Neural crest cell (in vitro differentiated cells): ENCODE measurements around the gene ITSN1. TPM values are rescaled to one million over a fixed set of nuclear protein-coding genes. Genes with fewer than 3 reads are reported as not detected.

ENCODE experiments used
- DNase-seq: peaks from one replicate; pipeline ENCODE4 v3.0.0; 2021; ENCODE audit warnings: low read depth, mixed read lengths, low spot score
- H3K27ac Mint-ChIP-seq: one replicate; pipeline ENCODE4 v1.8.0; 2021; ENCODE audit warnings: mild to moderate bottlenecking, mixed read lengths; ENCODE audit not compliant: unreplicated experiment
- H3K27me3 Mint-ChIP-seq: 2 replicates; pipeline ENCODE4 v1.8.0; 2021; ENCODE audit warnings: low read depth, mild to moderate bottlenecking, mixed read lengths
- H3K36me3 Mint-ChIP-seq: 2 replicates; pipeline ENCODE4 v1.8.0; 2021; ENCODE audit warnings: low read depth, mild to moderate bottlenecking, mixed read lengths
- H3K4me1 Mint-ChIP-seq: 2 replicates; pipeline ENCODE4 v1.8.0; 2021; ENCODE audit warnings: mixed read lengths
- H3K4me3 Mint-ChIP-seq: one replicate; pipeline ENCODE4 v1.8.0; 2021; ENCODE audit warnings: mild to moderate bottlenecking, mixed read lengths
- H3K9me3 Mint-ChIP-seq: 2 replicates; pipeline ENCODE4 v1.8.0; 2021; ENCODE audit warnings: mixed read lengths
- total RNA-seq: library from RNA; stranded (reverse); gene quantifications from 2 replicates; pipeline ENCODE4 v1.2.1, GENCODE V29; 2021
- TF ChIP-seq, protein P1 (sequence below): fragments of 200-600 bp; sonication (generic); conservative IDR thresholded peaks from 2 replicates; pipeline ENCODE4 v1.5.0; 2021; ENCODE audit warnings: antibody characterized with exemption, mild to moderate bottlenecking

ITSN1 gene
- total RNA-seq, 1 donor from 2014 or later = 62.7 TPM

DNA sequence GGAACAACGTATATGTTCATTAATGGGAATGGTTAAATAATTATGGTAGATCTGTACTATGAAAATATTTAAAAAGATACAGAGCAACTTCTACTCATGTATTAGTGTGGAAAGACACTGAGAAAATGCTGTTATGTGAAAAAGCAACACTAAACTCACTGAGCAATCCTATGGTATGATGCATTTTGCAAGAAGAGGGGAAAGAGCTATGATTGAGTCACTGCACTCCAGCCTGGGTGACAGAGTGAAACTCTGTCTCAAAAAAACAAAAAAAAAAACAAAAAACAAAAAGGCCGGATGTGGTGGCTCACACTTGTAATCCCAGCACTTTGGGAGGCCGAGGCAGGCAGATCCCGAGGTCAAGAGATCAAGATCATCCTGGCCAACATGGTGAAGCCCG lies 228.9 kb downstream of the ITSN1 start:
- no peaks in the 10 kb centered on the region for H3K4me1 Mint-ChIP-seq
- peaks cover 3% of the 10 kb centered on the region for H3K9me3 Mint-ChIP-seq
- no peak for DNase-seq
- peaks cover 5% of the 10 kb centered on the region for H3K36me3 Mint-ChIP-seq
- H3K4me3 Mint-ChIP-seq = no peak overlapping the region
- no peaks in the 10 kb centered on the region for H3K27me3 Mint-ChIP-seq
- TF ChIP-seq, protein P1, sequence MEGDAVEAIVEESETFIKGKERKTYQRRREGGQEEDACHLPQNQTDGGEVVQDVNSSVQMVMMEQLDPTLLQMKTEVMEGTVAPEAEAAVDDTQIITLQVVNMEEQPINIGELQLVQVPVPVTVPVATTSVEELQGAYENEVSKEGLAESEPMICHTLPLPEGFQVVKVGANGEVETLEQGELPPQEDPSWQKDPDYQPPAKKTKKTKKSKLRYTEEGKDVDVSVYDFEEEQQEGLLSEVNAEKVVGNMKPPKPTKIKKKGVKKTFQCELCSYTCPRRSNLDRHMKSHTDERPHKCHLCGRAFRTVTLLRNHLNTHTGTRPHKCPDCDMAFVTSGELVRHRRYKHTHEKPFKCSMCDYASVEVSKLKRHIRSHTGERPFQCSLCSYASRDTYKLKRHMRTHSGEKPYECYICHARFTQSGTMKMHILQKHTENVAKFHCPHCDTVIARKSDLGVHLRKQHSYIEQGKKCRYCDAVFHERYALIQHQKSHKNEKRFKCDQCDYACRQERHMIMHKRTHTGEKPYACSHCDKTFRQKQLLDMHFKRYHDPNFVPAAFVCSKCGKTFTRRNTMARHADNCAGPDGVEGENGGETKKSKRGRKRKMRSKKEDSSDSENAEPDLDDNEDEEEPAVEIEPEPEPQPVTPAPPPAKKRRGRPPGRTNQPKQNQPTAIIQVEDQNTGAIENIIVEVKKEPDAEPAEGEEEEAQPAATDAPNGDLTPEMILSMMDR = no peak
- H3K27ac Mint-ChIP-seq = no peak overlapping the region

DNA sequence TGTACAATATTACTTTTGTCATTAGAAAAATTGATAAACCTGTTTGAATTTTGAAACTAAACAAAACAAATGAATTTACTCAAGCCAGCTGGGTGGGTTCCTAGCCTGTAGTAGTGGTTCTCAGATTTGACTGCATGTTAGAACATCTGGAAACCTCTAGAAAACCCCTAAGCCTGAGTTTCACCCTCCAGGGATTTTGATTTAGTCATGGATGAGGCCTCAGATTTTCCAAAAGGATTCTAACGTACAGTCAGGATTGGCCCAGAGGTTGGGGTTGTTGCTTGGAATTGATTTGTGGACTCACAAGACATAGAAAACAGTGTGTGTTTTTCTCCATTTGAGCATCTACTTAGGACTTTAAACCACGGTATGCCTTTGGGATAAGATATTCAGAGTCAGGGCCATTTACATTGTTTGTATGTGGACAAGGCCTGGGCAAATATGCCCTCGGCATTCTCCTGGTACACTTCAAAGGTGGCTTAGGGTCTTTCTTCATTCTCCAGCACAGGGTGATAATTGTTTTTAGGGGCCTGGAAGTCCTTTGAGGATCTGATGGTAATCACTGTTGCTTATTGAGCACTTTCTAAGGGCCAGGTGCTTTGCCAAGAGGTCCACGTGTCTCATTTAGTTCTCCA lies 230.7 kb downstream of the ITSN1 start:
- Mint-ChIP-seq H3K4me1 (no peaks in the 10 kb centered on the region), H3K27me3 (no peaks in the 10 kb centered on the region), H3K4me3 (no peak overlapping the region), H3K27ac (peak overlapping the region; percentile 50), H3K36me3 (peaks cover 5% of the 10 kb centered on the region), H3K9me3 (peaks cover 3% of the 10 kb centered on the region)
- TF ChIP-seq, protein P1 = no peak
- DNase-seq = no peak

DNA sequence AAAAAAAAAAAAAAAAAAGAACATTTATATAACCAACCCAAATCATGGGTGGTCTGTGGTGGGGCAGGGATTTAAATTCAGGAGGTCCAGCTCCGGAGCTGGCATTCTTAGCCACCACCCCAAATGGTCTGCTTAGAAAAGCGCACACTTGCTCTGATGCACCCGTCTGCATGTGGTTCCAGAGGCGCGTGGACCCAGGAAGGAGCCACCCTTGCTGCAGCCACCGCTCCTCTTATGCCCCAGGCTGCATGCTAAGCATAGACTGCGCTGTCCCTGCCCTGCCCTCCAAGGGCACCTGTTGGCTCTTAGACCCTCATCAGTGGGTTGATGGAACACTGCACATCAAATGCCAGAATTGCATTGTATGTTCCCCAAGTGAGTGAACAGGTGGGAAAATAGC lies 231.9 kb downstream of the ITSN1 start:
- TF ChIP-seq, protein P1 = no peak
- H3K9me3 Mint-ChIP-seq = peaks cover 3% of the 10 kb centered on the region
- no peaks in the 10 kb centered on the region for H3K4me1 Mint-ChIP-seq
- no peaks in the 10 kb centered on the region for H3K27me3 Mint-ChIP-seq
- H3K36me3 Mint-ChIP-seq = peaks cover 7% of the 10 kb centered on the region
- H3K27ac Mint-ChIP-seq = no peak overlapping the region
- DNase-seq = no peak
- no peak overlapping the region for H3K4me3 Mint-ChIP-seq

DNA sequence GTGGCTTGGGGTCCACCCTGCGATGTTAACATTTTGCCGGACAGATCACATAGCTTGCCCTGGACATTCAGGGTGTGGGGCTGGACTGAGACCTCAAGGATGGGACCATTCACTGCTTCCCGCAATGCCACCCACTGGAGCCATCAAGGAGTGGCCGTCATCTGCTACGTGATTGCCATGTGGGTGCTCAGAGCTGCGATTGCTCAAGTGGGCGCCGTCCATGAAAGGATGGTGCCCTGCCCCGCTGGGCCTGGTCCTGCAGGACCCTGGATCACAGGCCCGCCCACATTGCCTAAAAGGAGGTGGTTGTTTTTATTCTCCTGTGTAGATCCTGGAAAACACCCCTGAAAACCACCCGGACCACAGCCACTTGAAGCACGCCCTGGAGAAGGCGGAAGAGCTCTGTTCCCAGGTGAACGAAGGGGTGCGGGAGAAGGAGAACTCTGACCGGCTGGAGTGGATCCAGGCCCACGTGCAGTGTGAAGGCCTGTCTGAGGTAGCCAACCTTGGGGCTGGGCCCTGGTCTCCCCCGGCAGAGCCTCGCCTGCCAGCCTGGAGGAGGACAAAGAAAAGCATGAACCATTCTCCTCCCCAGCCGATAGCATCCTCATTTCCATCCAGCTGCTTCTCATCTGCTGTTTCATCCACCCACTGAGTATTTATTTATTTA lies 232.9 kb downstream of the ITSN1 start:
- Mint-ChIP-seq H3K4me3 (no peak overlapping the region), H3K9me3 (no peaks in the 10 kb centered on the region), H3K4me1 (no peaks in the 10 kb centered on the region), H3K36me3 (peaks cover 3% of the 10 kb centered on the region), H3K27ac (no peak overlapping the region), H3K27me3 (no peaks in the 10 kb centered on the region)
- TF ChIP-seq, protein P1 = no peak
- DNase-seq = no peak

DNA sequence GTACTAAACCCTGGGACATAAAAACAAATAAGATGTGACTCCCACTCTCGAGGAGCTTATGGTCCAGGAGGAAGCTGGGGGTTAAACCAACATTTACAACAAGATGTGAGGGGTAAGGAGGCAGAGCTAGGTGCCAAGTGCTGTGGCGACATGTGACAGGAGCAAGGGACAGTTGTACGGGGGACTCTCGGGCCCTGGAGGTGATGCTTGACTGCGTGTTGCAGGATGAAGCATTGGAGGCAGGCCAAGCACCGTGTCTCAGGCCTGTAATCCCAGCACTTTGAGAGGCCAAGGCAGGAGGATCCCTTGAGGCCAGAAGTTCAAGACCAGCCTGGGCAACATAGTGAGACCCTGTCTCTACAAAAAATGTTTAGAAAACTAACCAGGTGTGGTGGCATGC lies 236.5 kb downstream of the ITSN1 start:
- peaks cover 2% of the 10 kb centered on the region for H3K36me3 Mint-ChIP-seq
- H3K4me1 Mint-ChIP-seq = no peaks in the 10 kb centered on the region
- H3K27ac Mint-ChIP-seq = no peak overlapping the region
- no peaks in the 10 kb centered on the region for H3K9me3 Mint-ChIP-seq
- no peak for DNase-seq
- no peak overlapping the region for H3K4me3 Mint-ChIP-seq
- TF ChIP-seq, protein P1 = no peak
- no peaks in the 10 kb centered on the region for H3K27me3 Mint-ChIP-seq
